Measurements from ENCODE around the gene ANKRD31. TPM values are rescaled to one million over a fixed set of nuclear protein-coding genes. Genes with fewer than 3 reads are reported as not detected.
"Not testable (repeated sequence)": the region's sequence is repeated elsewhere in the genome, so short reads cannot be mapped to it uniquely, and the experiment has no call there.

Gene ANKRD31
- polyA plus RNA-seq, 3 donors: 0.40 to 0.68 (median 0.49) TPM

DNA sequence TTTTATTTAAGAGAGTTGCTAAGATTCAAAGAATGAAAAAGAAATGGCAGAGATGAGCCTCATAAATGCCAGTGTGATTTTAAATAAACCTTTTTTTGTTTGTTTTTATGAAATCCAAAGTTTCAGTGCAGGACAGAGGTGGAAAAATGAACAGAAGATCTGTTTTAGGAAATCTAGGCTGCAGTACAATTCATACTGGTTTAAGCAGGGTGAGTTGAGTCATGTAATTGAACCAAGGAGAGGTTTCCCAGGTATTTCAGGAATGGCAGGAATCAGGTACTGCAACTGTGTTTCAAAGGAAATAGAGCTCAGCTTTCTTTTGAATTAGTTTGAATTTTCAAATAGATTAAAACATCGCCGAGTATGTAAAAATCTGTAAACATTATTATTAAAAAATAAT is 3.0 kb upstream of the ANKRD31 start:
- no peak for DNase-seq (ENCODE audit: low read depth in 3 of 3, low spot score in 2 of 3)

GRCh38 chr5:75235711-75236110 is 967 bp downstream of the ANKRD31 start:
- DNase-seq (ENCODE audit: low read depth in 3 of 3, low spot score in 2 of 3): no peak

- no peak for DNase-seq (ENCODE audit: low read depth in 3 of 3, low spot score in 2 of 3)
These were observed 2.4 kb downstream of the ANKRD31 start for GRCh38 chr5:75234251-75234650.

GRCh38 chr5:75226916-75227315 is 9.8 kb downstream of the ANKRD31 start:
- no peak for DNase-seq (ENCODE audit: low read depth in 3 of 3, low spot score in 2 of 3)

- DNase-seq (ENCODE audit: low read depth in 3 of 3, low spot score in 2 of 3): no peak
These were observed 11.2 kb downstream of the ANKRD31 start for GRCh38 chr5:75225506-75225905.

GRCh38 chr5:75220787-75221186 is 15.9 kb downstream of the ANKRD31 start:
- not testable (repeated sequence) for DNase-seq (ENCODE audit: low read depth in 3 of 3, low spot score in 2 of 3)

DNA sequence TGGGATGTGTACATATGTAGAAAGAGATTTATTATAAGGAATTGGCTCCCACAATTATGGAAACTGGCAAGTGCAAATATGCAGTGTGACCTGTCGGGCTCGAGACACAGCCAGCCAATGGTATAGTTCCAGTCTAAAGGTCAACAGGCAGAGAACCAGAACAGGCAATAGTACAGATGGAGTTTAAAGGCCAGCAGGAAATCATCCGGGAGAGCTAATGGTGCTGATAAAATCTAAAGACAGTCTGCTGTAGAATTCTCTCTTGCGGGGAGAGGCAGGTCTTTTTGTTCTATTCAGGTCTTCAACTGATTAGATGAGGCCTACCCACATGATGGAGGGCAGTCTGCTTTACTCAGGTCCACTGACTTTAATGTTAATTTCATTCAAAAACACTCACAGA is 21.8 kb downstream of the ANKRD31 start:
- DNase-seq (ENCODE audit: low read depth in 3 of 3, low spot score in 2 of 3): no peak

DNA sequence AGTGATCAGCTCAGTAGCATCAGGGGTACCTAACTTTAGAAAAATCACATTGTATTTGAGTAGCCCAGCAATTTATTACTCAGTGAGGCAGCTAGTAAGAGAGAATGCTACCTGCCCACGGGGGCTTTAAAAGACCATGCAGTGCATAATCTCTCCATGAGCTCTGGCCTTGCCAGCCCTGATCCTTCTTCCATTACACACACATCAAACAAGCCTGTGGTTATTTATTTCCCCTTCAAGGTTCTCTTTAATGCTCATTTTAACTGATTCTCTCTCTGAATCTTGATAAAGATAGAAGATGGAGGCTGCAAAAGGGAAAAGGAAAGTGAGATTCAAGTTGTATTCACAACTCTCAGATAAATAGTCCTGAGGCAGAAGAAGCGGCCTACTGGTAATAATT is 22.3 kb downstream of the ANKRD31 start:
- DNase-seq (ENCODE audit: low read depth in 3 of 3, low spot score in 2 of 3): no peak

DNA sequence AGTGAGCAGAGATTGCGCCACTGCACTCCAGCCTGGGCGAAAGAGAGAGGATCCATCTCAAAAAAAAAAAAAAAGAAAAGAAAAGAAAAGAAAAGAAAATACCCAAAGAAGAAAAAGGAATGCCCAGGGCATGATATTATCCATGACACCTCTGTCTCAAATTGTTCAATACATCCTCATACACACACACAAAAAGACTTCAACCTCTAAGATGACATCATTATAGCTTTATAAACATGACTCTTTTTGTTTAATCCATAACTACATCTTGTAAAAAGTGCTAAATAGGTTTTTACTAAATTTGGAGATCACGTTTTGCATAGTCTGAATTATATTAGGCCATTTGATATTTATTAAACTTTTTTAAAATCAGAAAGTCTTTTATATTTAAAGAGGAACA is 33.1 kb downstream of the ANKRD31 start:
- no peak for DNase-seq (ENCODE audit: low read depth in 3 of 3, low spot score in 2 of 3)

DNA sequence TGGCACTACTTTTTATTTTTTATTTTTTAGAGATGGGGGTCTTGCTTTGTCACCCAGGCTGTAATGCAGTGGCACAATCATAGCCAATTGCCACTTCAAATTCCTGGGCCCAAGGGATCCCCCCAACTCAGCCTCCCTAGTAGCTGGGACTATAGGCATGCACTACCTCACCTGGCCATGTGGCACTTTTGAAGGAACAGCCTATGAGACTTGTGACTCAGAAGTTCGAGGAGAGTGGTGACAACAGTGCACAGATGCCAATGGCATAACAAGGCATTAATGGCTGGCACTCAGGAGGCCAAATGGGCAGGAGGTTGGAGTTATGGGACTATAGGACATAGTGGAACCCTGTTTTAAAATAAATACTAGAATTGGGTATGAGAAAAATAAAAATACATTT is 33.7 kb downstream of the ANKRD31 start:
- DNase-seq (ENCODE audit: low read depth in 3 of 3, low spot score in 2 of 3): no peak

DNA sequence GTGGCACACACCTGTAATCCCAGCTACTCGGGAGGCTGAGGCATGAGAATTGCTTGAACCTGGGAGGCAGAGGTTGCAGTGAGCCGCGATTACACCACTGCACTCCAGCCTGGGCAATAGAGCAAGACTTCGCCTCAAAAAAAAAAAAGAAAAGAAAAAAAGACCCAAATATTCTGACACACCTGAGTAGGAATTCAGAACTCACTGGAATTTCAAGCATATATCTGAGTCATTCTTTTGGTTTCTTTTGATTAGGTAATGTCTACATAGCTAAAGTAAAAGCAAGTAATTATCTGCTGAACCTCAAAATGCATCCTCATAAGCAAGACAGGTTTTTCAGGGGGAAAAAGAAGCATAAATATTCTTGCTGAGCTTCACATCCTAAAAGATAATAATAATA is 35.9 kb downstream of the ANKRD31 start:
- no peak for DNase-seq (ENCODE audit: low read depth in 3 of 3, low spot score in 2 of 3)

DNA sequence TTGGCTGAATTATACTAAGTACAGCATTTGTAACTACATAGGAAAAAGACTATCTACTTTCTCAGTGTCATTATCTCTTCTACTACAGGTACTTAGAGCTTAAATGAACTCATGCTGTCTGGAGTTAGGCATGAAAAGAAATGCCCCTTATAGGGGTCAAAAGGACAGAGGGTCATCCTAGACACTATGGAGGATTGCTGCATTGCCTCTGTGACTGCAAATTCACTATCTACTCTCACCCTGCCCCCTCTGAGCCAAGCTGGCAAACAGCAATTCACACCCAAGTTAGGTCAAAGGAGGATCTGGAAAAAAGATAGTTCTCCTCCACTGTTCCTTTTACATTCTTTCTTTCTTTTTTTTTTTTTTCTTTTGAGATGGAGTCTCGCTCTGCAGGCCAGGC is 36.7 kb downstream of the ANKRD31 start:
- no peak for DNase-seq (ENCODE audit: low read depth in 3 of 3, low spot score in 2 of 3)

DNA sequence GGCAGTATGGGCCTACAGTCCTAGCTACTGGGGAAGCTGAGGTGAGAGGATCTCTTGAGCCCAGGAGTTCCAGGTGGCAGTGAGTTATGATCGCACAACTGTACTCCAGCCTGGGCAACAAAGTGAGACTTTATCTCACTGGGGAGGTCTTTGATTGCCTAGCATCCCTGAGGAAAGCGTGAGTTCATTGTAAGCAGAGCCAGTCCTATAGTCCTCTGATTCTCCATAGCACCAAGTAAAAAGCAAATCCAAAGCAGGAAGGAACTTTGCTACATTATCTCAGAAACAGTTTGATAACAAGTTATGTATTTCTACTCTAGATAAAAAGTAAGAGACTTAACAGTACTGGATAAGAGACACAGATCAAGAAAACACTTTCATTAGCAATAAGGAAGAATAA is 37.6 kb downstream of the ANKRD31 start:
- no peak for DNase-seq (ENCODE audit: low read depth in 3 of 3, low spot score in 2 of 3)

DNA sequence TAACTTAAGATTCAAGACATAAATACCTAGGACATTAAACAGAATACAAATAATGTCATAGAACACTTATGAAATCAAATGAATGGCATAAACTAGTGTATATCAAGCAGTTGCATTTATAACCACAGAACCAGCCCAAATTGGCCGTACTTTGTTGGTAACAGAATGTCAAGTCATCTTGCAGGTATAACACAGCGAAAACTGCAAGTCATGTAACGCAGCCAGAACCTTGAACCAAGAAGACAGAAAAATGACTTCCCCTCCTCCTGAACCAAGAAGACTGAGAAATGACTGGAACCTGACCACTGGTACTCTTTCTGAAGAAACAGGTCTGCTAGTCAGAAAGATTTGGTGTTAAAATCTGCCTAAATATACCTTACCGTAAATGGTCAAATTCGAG is 38.9 kb downstream of the ANKRD31 start:
- no peak for DNase-seq (ENCODE audit: low read depth in 3 of 3, low spot score in 2 of 3)

DNA sequence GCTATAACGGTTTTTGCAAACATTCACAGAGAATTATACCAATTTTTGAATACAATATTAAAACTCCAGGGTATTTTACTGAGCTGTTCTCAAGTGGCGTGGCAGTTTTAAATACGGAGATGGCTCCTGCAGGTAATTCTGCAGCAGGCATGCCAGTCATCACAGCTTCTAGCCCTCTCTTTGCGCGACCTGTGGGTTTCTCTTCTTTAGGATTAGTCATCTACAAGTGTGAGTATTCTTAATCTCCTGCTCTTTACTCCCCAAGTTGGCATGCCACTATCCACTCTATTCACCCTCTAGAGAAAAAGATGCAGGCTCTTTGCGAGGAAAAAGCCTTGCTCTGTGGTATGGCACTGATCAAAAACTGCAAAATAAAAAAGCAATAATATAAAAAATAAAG is 43.9 kb downstream of the ANKRD31 start:
- DNase-seq (ENCODE audit: low read depth in 3 of 3, low spot score in 2 of 3): no peak

- DNase-seq (ENCODE audit: low read depth in 3 of 3, low spot score in 2 of 3): no peak
These were observed 44.4 kb downstream of the ANKRD31 start for GRCh38 chr5:75192264-75192663.

GRCh38 chr5:75190227-75190626 is 46.5 kb downstream of the ANKRD31 start:
- no peak for DNase-seq (ENCODE audit: low read depth in 3 of 3, low spot score in 2 of 3)

DNA sequence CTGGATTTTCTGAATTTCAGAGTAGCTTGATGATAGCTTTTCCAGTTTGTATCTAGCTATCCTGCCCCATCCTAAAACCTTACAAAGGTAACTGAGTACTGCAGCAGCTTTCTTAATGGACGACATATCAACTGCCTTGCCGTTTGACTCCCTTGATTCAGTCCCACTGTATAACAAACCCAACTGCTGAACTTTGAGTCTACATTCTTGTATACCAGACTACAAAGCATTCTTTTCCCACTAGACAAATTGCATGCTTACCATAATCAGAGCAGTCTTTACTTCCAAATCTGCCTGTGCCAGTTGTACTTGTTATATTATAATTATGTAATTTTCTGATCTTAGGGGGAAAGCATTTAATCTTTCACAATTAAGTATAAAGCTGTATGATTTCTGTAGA is 47.3 kb downstream of the ANKRD31 start:
- no peak for DNase-seq (ENCODE audit: low read depth in 3 of 3, low spot score in 2 of 3)

DNA sequence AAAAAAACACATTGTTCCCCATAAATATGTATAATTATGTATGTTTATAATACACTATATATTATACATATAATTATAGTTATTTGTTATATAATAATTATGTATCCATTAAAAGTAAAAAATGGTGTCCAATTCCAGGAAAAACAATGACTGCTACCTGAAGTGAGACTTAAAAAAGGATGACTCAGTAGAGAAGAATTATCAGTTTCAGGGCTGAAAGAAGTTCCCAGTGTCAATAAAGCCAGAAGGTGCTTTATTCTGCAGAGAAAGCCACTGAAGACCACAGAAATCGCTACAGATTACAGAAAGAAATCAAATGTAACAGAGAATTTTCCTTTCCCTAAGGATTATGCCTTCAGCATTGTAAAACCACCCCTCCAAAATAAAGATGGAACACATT is 50.9 kb downstream of the ANKRD31 start:
- no peak for DNase-seq (ENCODE audit: low read depth in 3 of 3, low spot score in 2 of 3)

- not testable (repeated sequence) for DNase-seq (ENCODE audit: low read depth in 3 of 3, low spot score in 2 of 3)
These were observed 60.7 kb downstream of the ANKRD31 start for GRCh38 chr5:75176009-75176408.

- DNase-seq (ENCODE audit: low read depth in 3 of 3, low spot score in 2 of 3): not testable (repeated sequence)
These were observed 61.8 kb downstream of the ANKRD31 start for GRCh38 chr5:75174872-75175271.

- DNase-seq (ENCODE audit: low read depth in 3 of 3, low spot score in 2 of 3): no peak
These were observed 67.2 kb downstream of the ANKRD31 start for GRCh38 chr5:75169516-75169915.

GRCh38 chr5:75168026-75168735 is 68.5 kb downstream of the ANKRD31 start:
- DNase-seq (ENCODE audit: low read depth in 3 of 3, low spot score in 2 of 3): no peak
